Measurements from ENCODE around the gene NT5DC3. TPM values are rescaled to one million over a fixed set of nuclear protein-coding genes. Genes with fewer than 3 reads are reported as not detected.
A peak's percentile ranks its signal among the peaks of the same experiment; 100 is the strongest.

Gene NT5DC3
- total RNA-seq, 2 donors from 2014 or later: 24.2 to 28.3 TPM

- no peak overlapping the region for H3K4me3 ChIP-seq (ENCODE audit: low read length)
- Mint-ChIP-seq H3K36me3 (ENCODE audit: low read depth) (no peaks in the 10 kb centered on the region), H3K4me1 (peaks cover 16% of the 10 kb centered on the region), H3K4me3 (no peak overlapping the region), H3K27ac (no peak overlapping the region), H3K27me3 (ENCODE audit: insufficient read depth) (peaks cover 2% of the 10 kb centered on the region), H3K9me3 (no peaks in the 10 kb centered on the region)
- H3K9ac ChIP-seq (ENCODE audit: extremely low read depth, low read length, poor library complexity, severe bottlenecking): no peak overlapping the region
- peaks cover 2% of the 10 kb centered on the region for H3K4me1 ChIP-seq (ENCODE audit: control insufficient read depth, insufficient read depth, low read length)
- WGBS, 2 experiments (ENCODE audit: insufficient coverage in 1 of 2, insufficient read length in 1 of 2): 67 to 92% methylated on average over 1 to 6 of the region's 6 CpGs
- H3K27me3 ChIP-seq (ENCODE audit: control insufficient read depth, insufficient read depth, low read length, poor library complexity, severe bottlenecking): peaks cover 10% of the 10 kb centered on the region
- no peaks in the 10 kb centered on the region for H3K9me3 ChIP-seq (ENCODE audit: control insufficient read depth, low read length)
- H3K36me3 ChIP-seq (ENCODE audit: control insufficient read depth, insufficient read depth, low read length): no peaks in the 10 kb centered on the region
- no peak for DNase-seq
- TF ChIP-seq, protein P1, sequence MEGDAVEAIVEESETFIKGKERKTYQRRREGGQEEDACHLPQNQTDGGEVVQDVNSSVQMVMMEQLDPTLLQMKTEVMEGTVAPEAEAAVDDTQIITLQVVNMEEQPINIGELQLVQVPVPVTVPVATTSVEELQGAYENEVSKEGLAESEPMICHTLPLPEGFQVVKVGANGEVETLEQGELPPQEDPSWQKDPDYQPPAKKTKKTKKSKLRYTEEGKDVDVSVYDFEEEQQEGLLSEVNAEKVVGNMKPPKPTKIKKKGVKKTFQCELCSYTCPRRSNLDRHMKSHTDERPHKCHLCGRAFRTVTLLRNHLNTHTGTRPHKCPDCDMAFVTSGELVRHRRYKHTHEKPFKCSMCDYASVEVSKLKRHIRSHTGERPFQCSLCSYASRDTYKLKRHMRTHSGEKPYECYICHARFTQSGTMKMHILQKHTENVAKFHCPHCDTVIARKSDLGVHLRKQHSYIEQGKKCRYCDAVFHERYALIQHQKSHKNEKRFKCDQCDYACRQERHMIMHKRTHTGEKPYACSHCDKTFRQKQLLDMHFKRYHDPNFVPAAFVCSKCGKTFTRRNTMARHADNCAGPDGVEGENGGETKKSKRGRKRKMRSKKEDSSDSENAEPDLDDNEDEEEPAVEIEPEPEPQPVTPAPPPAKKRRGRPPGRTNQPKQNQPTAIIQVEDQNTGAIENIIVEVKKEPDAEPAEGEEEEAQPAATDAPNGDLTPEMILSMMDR (conservative IDR thresholded peaks at IDR 0.05): no peak
- H3K27ac ChIP-seq (ENCODE audit: low read depth, low read length): no peak overlapping the region
These were observed 13.4 kb upstream of the NT5DC3 start for GRCh38 chr12:103854372-103854973.

DNA sequence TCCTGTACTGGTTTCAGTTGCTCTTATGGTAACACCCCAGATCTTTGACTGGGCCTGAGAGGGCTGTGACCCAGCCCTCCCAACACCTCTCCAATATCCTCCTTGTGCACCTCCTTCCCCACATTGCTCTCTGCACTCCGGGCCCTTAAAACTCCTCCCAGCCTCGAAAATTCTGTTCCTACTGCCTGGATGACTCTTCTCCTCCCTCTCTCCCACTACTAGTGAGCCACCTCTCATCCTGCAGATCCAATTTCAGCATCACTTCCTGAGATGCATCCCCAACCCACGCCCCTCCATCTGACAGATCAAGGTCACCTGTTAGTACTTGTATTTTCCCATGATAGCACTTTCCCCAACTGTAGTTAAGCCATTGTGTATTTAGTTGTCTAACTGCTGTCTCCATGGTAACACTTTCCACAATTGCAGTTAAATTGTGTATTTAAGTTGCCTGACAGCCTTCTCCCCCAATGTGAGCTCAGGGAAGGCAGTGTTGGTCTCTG lies 11.5 kb upstream of the NT5DC3 start:
- Histone ChIP-seq H3K27me3 (ENCODE audit: control insufficient read depth, insufficient read depth, low read length, poor library complexity, severe bottlenecking) (peaks cover 10% of the 10 kb centered on the region), H3K27ac (ENCODE audit: low read depth, low read length) (no peak overlapping the region), H3K4me3 (ENCODE audit: low read length) (no peak overlapping the region), H3K9ac (ENCODE audit: extremely low read depth, low read length, poor library complexity, severe bottlenecking) (no peak overlapping the region), H3K4me1 (ENCODE audit: control insufficient read depth, insufficient read depth, low read length) (peaks cover 2% of the 10 kb centered on the region), H3K36me3 (ENCODE audit: control insufficient read depth, insufficient read depth, low read length) (no peaks in the 10 kb centered on the region), H3K9me3 (ENCODE audit: control insufficient read depth, low read length) (no peaks in the 10 kb centered on the region)
- no peaks in the 10 kb centered on the region for H3K9me3 Mint-ChIP-seq
- no peaks in the 10 kb centered on the region for H3K36me3 Mint-ChIP-seq (ENCODE audit: low read depth)
- peak; percentile 71 for DNase-seq
- TF ChIP-seq, protein P1 (conservative IDR thresholded peaks at IDR 0.05): no peak
- 69 to 72% methylated on average over 3 of the region's 3 CpGs for WGBS, 2 experiments (ENCODE audit: insufficient coverage in 1 of 2, insufficient read length in 1 of 2)
- peaks cover 2% of the 10 kb centered on the region for H3K27me3 Mint-ChIP-seq (ENCODE audit: insufficient read depth)
- no peak overlapping the region for H3K27ac Mint-ChIP-seq
- no peak overlapping the region for H3K4me3 Mint-ChIP-seq
- peaks cover 16% of the 10 kb centered on the region for H3K4me1 Mint-ChIP-seq

DNA sequence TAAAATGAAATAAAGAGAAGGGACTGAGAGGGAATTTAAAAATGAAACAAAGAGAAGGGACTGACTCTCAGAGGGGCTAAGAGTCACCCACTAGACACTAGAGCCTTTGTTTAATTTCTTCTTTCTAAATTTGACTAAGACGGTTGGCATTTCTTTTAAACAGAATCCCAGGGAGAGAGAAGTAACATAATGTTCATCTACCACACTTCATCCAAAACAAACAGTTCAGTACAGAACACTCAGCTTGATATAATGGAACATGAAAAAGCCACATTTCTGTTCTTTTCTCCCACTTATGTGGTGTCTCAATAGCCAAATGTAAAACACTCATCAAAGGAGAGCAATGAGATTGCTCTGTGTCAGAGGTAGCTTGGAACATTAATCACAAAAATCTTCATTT lies 10.1 kb upstream of the NT5DC3 start:
- H3K27me3 ChIP-seq (ENCODE audit: control insufficient read depth, insufficient read depth, low read length, poor library complexity, severe bottlenecking): peaks cover 10% of the 10 kb centered on the region
- H3K27ac ChIP-seq (ENCODE audit: low read depth, low read length): no peak overlapping the region
- H3K4me1 ChIP-seq (ENCODE audit: control insufficient read depth, insufficient read depth, low read length): peaks cover 2% of the 10 kb centered on the region
- no peaks in the 10 kb centered on the region for H3K9me3 ChIP-seq (ENCODE audit: control insufficient read depth, low read length)
- Mint-ChIP-seq H3K27ac (no peak overlapping the region), H3K4me1 (peaks cover 16% of the 10 kb centered on the region), H3K36me3 (ENCODE audit: low read depth) (no peaks in the 10 kb centered on the region), H3K9me3 (no peaks in the 10 kb centered on the region), H3K27me3 (ENCODE audit: insufficient read depth) (peaks cover 9% of the 10 kb centered on the region), H3K4me3 (no peak overlapping the region)
- no peak overlapping the region for H3K9ac ChIP-seq (ENCODE audit: extremely low read depth, low read length, poor library complexity, severe bottlenecking)
- TF ChIP-seq, protein P1 (conservative IDR thresholded peaks at IDR 0.05): no peak
- H3K36me3 ChIP-seq (ENCODE audit: control insufficient read depth, insufficient read depth, low read length): no peaks in the 10 kb centered on the region
- 46% methylated on average over 1 of the region's 1 CpG; no CpG with 5 or more reads in 1 of the 2 experiments for WGBS, 2 experiments (ENCODE audit: insufficient coverage in 1 of 2, insufficient read length in 1 of 2)
- DNase-seq: no peak
- no peak overlapping the region for H3K4me3 ChIP-seq (ENCODE audit: low read length)

Measured in endodermal cell (in vitro differentiated cells).